ENCODE data around the gene FOXS1. TPM values are rescaled to one million over a fixed set of nuclear protein-coding genes. Genes with fewer than 3 reads are reported as not detected.
A peak's percentile ranks its signal among the peaks of the same experiment; 100 is the strongest.
"Not testable (repeated sequence)": the region's sequence is repeated elsewhere in the genome, so short reads cannot be mapped to it uniquely, and the experiment has no call there.

Gene FOXS1
- total RNA-seq, 1 donor from 2014 or later = 1.3 TPM

- DNase-seq (peak; percentile 79), ATAC-seq (peak; percentile 80)
- intact Hi-C loops (cut with micrococcal nuclease) = no loop called here
Observed at GRCh38 chr20:31842471-31843157, 2.8 kb downstream of the FOXS1 start.

- ATAC-seq (no peak), DNase-seq (no peak)
- intact Hi-C loops (cut with micrococcal nuclease) = no loop called here
Observed at GRCh38 chr20:31841928-31842327, 3.5 kb downstream of the FOXS1 start.

GRCh38 chr20:31840906-31841816 is 4.2 kb downstream of the FOXS1 start:
- intact Hi-C loops (cut with micrococcal nuclease) = no loop called here
- DNase-seq (no peak), ATAC-seq (no peak)

DNA sequence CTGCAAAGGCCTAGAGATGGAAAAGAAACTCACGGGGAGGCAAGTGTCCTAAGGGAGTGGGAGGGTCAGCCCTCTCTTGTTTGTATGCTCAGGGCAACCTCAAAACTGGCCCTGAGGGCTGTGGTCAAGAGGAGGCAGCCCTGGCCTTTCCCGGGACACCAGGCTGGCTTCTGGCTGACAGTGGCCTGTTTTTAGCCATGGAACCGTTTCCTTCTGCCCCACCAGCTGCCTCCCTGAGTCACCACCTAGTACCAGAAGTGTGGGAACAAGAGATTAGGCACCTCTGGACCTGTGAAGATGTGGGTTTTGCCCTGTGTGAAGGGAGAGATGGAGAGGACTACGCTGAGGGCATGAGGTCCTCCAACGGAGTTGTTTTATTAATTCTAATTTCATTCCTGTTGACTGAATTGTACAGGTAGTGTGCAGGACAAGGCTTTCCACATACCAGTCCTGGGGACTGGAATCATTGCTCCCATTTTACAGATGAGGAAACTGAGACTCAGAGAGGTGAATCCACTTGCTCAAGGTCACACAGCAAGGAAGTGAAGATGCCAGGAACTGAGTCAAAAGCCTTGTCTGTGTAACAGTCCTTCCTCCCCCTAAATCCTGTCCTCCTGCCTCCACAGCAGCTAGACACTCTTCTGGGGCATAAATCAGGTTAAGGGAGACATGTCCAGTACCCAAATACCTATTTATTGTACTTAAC is 5.5 kb downstream of the FOXS1 start:
- intact Hi-C loops (cut with micrococcal nuclease) = no loop called here
- DNase-seq (no peak), ATAC-seq (no peak)

DNA sequence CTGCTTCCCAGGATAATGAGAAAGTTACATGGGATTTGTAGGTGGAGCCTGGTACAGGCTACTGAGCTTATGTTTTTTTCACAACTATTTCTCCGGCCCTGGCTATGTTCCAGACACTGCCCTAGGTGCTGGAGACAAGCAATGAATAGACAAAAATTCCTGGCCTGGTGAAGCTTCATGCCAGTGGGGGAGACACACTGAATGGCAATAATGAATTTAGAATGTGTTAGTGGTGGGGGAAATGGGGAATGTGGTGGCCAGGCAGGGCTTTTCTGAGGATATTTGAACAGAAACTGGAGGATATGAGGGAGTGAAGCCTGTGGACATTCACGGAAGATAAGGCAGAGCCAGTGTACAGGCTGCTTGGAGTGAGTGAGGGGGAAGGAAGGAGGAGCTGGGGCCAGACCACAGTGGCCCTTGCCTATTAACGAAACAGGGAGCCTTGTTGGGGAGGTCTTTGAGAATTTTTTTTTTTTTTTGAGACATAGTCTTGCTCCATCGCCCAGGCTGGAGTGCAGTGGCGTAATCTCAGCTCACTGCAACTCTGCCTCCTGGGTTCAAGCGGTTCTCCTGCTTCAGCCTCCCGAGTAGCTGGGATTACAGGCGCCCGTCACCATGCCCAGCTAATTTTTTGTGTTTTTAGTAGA is 6.6 kb downstream of the FOXS1 start:
- DNase-seq (no peak), ATAC-seq (no peak)
- intact Hi-C loops (cut with micrococcal nuclease) = no loop called here

GRCh38 chr20:31837896-31838397 is 7.5 kb downstream of the FOXS1 start:
- intact Hi-C loops (cut with micrococcal nuclease) = no loop called here
- no peak for ATAC-seq
- DNase-seq = no peak

DNA sequence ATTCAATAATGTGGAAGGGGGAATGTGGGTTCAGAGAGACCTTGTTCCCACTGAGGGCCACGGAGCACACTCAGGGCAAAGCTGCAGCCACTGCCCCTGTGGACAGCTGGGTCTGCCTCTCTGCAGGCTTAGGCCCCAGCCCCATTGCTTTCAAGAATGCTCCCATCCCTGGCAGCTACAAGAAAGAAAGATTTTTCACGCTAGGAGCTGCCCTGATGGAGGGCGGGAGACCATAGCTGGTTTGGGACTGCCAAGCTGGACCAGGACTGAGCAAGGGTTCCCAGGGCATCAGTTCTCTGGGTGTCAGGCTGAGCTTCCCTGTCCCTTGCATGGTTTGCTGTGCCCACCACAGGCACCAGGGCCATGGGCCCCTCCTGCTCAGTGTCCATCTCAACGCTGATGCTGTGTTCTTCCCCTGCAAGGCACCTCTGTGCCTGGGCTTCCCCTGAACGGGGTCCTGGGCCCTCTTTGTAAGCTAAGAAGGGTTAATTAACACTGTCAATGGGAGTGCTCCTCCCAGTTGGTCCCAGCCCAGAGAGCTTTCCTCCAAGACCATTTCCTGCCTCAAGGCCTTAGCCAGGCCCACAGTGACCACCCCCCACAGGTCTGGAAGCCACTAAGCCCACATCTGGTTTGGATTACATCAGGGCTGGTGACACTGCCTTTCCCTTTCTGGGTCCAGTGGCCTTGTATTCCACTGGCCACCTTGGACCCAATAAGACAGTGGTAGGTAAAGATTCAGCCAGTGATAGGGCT is 8.4 kb downstream of the FOXS1 start:
- DNase-seq = no peak
- peak; percentile 20 for ATAC-seq
- intact Hi-C loops (cut with micrococcal nuclease) = no loop called here

DNA sequence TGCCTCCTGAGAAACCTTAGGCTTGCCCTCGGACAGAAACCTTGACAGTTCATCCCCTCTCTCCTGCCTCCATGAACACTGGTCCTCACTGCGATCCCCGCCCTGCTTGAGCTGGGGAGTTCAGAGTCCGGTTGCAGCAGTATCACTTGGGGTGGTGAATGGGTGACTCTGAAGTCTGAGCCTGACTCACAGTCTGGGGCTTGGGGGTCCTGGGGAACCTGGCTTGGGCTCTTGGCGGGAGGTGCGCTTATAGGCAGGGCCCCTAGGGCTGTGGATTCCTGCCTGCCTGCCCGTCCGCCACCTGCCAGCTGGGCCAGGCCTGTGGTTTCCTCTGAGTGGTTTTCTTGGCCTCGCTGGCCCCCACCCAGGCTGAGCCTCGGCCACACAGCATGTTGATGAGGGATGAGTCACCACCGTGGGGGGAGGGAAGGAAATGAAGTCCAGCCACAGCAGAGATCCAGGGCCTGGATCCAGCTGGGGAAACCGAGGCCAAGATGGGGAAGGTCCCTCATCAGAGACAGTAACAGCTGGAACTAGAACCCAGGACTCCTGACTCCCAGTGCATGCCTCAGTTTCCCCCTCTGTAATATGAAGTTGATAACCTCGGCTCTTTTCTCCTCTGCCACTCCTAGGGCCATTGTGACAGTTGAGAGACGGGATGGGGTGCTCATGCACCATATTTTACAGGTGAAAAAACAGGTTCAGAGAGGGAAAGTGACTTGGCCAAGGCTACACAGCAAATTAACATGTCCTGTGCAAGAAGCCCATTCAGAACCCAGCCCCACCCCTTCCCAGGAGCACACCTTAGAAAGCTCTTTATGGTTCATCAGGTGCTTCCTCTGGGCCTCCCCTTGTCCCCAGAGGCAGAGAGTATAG is 9.2 kb downstream of the FOXS1 start:
- ATAC-seq = peak; percentile 85
- intact Hi-C loops (cut with micrococcal nuclease) = no loop called here
- DNase-seq = peak; percentile 86

- intact Hi-C loops (cut with micrococcal nuclease) = no loop called here
- DNase-seq (no peak), ATAC-seq (no peak)
Observed at GRCh38 chr20:31835554-31835953, 9.8 kb downstream of the FOXS1 start.

DNA sequence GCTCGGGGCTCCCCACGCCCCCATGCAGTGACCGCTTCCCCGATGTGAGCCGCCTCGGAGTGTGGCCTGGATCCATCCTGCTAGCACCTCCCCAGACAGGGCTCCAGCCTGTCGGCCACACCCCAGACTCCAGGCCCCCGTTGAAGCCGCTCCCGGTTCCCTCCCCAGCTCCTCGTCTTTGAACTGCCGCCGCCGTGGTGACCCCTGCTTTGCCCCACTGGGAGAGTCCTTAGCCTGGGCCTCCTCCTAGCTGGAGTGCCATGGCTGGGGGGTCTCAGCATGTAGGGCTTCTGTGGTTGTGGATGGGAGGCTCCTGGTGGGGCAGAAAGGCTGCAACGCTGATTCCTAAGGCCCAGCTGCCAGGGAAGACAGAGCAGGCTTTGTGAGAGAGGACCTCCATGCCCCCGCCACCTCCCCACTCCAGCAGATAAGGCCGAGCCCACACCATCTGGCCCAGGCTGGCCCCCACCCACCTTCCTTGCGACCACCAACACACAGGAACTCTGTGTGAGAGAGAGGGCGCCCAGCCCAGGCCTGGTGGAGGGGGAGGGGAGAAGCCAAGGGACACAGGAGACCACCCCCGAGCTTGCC is 11.4 kb downstream of the FOXS1 start:
- intact Hi-C loops (cut with micrococcal nuclease) = no loop called here
- DNase-seq = no peak
- ATAC-seq = no peak

DNA sequence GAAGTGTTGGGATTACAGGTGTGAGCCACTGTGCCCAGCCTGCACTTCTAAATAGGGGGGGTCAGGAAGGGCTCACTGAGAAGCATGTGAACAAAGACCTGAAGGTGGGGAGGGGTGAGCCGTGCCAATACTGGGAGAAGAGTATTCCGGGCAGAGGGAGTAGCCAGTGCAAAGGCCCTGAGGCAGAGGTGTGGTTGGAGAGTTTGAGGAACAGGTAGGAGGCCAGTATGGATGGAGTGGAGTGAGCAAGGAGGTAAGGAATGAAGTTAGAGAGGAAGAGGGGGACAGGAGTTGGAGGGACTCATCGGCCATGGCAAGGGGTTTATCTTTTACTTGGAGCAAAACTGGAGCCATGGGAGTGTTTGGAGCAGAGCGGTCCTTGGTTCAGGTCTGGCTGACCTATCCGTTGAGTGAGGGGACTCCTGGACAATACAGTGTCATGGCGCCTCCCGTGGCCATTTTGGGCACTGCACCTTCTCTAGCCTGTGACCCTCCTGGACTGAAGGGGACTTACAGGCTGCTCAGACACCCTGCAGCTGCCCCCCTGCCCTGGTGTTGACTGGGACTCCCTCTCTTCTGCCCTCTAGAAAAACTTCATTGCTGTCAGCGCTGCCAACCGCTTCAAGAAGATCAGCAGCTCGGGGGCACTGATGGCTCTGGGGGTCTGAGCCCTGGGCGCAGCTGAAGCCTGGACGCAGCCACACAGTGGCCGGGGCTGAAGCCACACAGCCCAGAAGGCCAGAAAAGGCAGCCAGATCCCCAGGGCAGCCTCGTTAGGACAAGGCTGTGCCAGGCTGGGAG is 12.1 kb downstream of the FOXS1 start:
- ATAC-seq (peak; percentile 46), DNase-seq (peak; percentile 80)
- intact Hi-C loops (cut with micrococcal nuclease) = no loop called here

DNA sequence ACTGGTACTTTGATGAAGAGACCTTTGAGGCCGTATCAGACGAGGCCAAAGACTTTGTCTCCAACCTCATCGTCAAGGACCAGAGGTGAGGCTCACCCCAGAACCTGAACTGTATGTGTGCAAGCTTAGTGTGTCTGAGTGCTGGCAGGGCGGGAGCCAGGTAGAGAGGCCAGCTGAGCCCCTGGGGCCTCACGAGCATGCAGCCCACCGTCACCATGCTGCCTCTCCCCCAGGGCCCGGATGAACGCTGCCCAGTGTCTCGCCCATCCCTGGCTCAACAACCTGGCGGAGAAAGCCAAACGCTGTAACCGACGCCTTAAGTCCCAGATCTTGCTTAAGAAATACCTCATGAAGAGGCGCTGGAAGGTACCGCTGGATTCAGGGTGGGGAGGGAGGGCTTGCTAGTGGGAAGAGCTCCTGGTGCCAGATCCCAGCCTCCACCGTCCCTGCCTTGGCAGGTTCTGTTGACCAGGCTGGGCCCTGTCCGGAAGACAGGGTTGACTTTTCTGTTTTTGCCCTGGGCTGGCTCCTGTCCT is 13.6 kb downstream of the FOXS1 start:
- DNase-seq = no peak
- intact Hi-C loops (cut with micrococcal nuclease) = no loop called here
- ATAC-seq = no peak

- DNase-seq = no peak
- intact Hi-C loops (cut with micrococcal nuclease) = no loop called here
- no peak for ATAC-seq
Observed at GRCh38 chr20:31831211-31831610, 14.2 kb downstream of the FOXS1 start.

DNA sequence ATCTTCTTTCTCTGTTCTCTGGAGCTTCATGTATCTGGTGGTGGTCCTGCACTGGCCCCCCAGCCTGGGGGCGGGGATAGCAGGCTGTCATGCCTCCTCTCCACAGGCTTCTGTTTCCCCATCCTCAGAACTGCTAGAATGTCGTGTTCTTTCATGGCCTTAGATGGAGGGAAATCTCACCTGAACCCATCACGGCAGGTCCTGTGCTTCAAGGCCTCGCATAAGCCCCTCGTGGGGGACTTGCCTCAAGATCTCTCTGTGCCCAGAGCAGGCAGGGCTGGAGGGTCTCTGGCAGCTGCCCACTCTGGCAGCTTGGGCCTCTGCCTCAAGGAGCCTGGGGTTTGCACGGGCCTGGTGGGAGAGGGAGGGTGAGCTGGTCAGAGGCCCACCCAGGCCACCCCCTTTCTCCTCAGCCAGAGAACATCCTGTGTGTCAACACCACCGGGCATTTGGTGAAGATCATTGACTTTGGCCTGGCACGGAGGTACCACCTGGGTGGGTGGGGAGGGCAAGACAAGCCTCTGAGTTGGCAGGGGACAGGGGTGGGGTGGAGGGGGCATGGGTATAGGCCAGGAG is 14.9 kb downstream of the FOXS1 start:
- intact Hi-C loops (cut with micrococcal nuclease) = no loop called here
- ATAC-seq (no peak), DNase-seq (no peak)

DNA sequence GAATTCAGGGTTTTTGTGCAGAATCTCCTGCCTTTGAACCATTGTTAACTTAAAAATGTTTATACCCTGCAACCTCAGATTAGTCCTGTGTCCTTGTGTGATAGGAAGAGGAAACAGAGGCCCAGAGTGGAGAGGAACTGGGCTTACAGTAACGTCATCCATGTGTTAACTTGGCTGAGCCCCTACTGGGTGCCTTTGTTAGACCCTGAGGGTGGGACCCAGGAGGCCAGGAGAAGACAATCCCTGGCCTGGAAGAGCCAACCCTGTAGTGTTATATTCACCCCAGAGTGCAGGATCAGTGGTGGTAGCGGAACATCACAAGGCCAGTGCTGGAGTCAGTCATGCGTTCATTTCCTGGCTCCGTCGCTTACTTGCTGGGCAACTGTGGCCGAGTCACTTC is 15.7 kb downstream of the FOXS1 start:
- intact Hi-C loops (cut with micrococcal nuclease) = no loop called here
- ATAC-seq = no peak

DNA sequence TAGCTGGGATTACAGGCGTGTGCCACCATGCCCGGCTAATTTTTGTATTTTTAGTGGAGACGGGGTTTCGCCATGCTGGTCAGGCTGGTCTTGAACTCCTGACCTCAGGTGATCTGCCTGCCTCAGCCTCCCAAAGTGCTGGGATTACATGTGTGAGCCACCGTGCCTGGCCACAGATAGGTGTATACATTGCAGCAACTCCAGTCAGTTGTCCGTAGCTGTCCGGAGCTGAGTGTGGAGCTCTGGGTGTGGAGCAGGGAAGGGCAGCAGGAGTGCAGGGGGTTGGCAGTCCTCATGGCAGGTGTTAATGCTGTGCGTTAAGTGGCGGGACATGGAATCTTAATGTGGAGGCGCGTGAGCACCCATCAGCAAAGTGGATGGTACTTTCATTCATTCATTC is 17.4 kb downstream of the FOXS1 start:
- ATAC-seq; DNase-seq; intact Hi-C loops (cut with micrococcal nuclease): not testable (repeated sequence)

More for the DNA sequence above, 15.7 kb downstream of the FOXS1 start:
- DNase-seq = no peak
